ENCODE measurements around the gene CYP2B6. TPM values are rescaled to one million over a fixed set of nuclear protein-coding genes. Genes with fewer than 3 reads are reported as not detected.

CYP2B6 gene
- total and polyA plus RNA-seq, 10 of the 15 experiments (the other 5 are each of a cell fraction or from before 2014, with no cell fraction given): 0.23 to 0.86 TPM; not detected in 8

- CTCF ChIA-PET: interaction anchor here (0.7 kb wide), 1 partner anchor 1361 kb away, joined by 3 read pairs; no protein-coding TSS in a partner anchor
- RAD21 ChIA-PET (ENCODE audit: unreplicated experiment): no interaction called here
- SMC1A ChIA-PET (ENCODE audit: uncharacterized antibody, unreplicated experiment): no interaction called here
- H3K27me3 ChIP-seq (replicated peaks in 1 of 2; ENCODE audit: control insufficient read depth in 2 of 2, insufficient read depth in 2 of 2, low read length in 1 of 2): no peaks in the 10 kb centered on the region
- no TSS peak for BruUV-seq (replicated peaks)
- H3K79me2 ChIP-seq (ENCODE audit: control insufficient read depth, insufficient read depth, low read length): no peaks in the 10 kb centered on the region
- in situ Hi-C loops (cut with MboI): no loop called here
- no peak overlapping the region for H2AFZ ChIP-seq (ENCODE audit: control insufficient read depth, low read depth, low read length)
- POLR2A ChIA-PET: no interaction called here
- H3K9me3 ChIP-seq (replicated peaks; ENCODE audit: control insufficient read depth, insufficient read depth, low read length): no peaks in the 10 kb centered on the region; the same call in 1 of the 3 replicates
- no peak overlapping the region for H3K4me2 ChIP-seq (ENCODE audit: control insufficient read depth, insufficient read depth)
- H3K27ac ChIP-seq (ENCODE audit: control insufficient read depth, insufficient read depth): no peak overlapping the region
- WGBS (ENCODE audit: insufficient coverage, insufficient replicate concordance, low lambda C conversion rate, missing lambda C conversion rate): 39% methylated on average over 9 of the region's 9 CpGs
- no peak overlapping the region for H3K4me3 ChIP-seq
- FAIRE-seq (no peak), ATAC-seq (no peak), DNase-seq (ENCODE audit: low read depth, low spot score) (no peak)
- H4K20me1 ChIP-seq (ENCODE audit: control insufficient read depth, insufficient read depth): no peaks in the 10 kb centered on the region
- H3K9ac ChIP-seq (ENCODE audit: control insufficient read depth, insufficient read depth, low read length): no peak overlapping the region
- H3K4me1 ChIP-seq (ENCODE audit: control insufficient read depth, insufficient read depth, low read length): no peaks in the 10 kb centered on the region
- TF ChIP-seq SMARCA5 (IDR thresholded peaks at IDR 0.05) (no peak), KAT2A (conservative IDR thresholded peaks at IDR 0.05; ENCODE audit: control insufficient read depth, low read depth, low read length) (no peak), STAT3 (IDR thresholded peaks at IDR 0.05; ENCODE audit: low read depth, low read length) (no peak), RAD21 (IDR thresholded peaks at IDR 0.05; ENCODE audit: insufficient read depth, low read depth, low read length) (no peak), DPF2 (IDR thresholded peaks at IDR 0.05) (no peak), CBFB (IDR thresholded peaks at IDR 0.05; ENCODE audit: low read depth) (no peak)
- no peaks in the 10 kb centered on the region for H3K36me3 ChIP-seq (ENCODE audit: control insufficient read depth in 2 of 2, insufficient read depth in 2 of 2, low read length in 1 of 2)
- intact Hi-C loops (cut with micrococcal nuclease; ENCODE audit: unreplicated experiment): no loop called here
Measured at GRCh38 chr19:41025411-41025810, 34.3 kb downstream of the CYP2B6 start.

GRCh38 chr19:41025871-41026270, 34.8 kb downstream of the CYP2B6 start:
- no TSS peak for BruUV-seq (replicated peaks)
- Histone ChIP-seq H2AFZ (ENCODE audit: control insufficient read depth, low read depth, low read length) (no peak overlapping the region), H3K36me3 (ENCODE audit: control insufficient read depth in 2 of 2, insufficient read depth in 2 of 2, low read length in 1 of 2) (no peaks in the 10 kb centered on the region), H3K4me3 (no peak overlapping the region), H3K79me2 (ENCODE audit: control insufficient read depth, insufficient read depth, low read length) (no peaks in the 10 kb centered on the region), H3K9me3 (replicated peaks; ENCODE audit: control insufficient read depth, insufficient read depth, low read length) (no peaks in the 10 kb centered on the region; the same call in 1 of the 3 replicates), H3K4me2 (ENCODE audit: control insufficient read depth, insufficient read depth) (no peak overlapping the region), H3K9ac (ENCODE audit: control insufficient read depth, insufficient read depth, low read length) (no peak overlapping the region), H3K4me1 (ENCODE audit: control insufficient read depth, insufficient read depth, low read length) (no peaks in the 10 kb centered on the region), H3K27ac (ENCODE audit: control insufficient read depth, insufficient read depth) (no peak overlapping the region), H4K20me1 (ENCODE audit: control insufficient read depth, insufficient read depth) (no peaks in the 10 kb centered on the region), H3K27me3 (replicated peaks in 1 of 2; ENCODE audit: control insufficient read depth in 2 of 2, insufficient read depth in 2 of 2, low read length in 1 of 2) (no peaks in the 10 kb centered on the region)
- SMC1A ChIA-PET (ENCODE audit: uncharacterized antibody, unreplicated experiment): no interaction called here
- intact Hi-C loops (cut with micrococcal nuclease; ENCODE audit: unreplicated experiment): no loop called here
- TF ChIP-seq DPF2 (IDR thresholded peaks at IDR 0.05): no peak
- 58% methylated on average over 31 of the region's 32 CpGs for WGBS (ENCODE audit: insufficient coverage, insufficient replicate concordance, low lambda C conversion rate, missing lambda C conversion rate)
- no peak for DNase-seq (ENCODE audit: low read depth, low spot score)
- CTCF ChIA-PET: interaction anchor here (0.7 kb wide), 1 partner anchor 1361 kb away, joined by 3 read pairs; no protein-coding TSS in a partner anchor
- no peak for FAIRE-seq
- POLR2A ChIA-PET: no interaction called here
- in situ Hi-C loops (cut with MboI): no loop called here
- RAD21 ChIA-PET (ENCODE audit: unreplicated experiment): no interaction called here
- ATAC-seq: no peak
